GM18951 (cell line): ENCODE data around the gene EIF4E.
"Not testable (repeated sequence)": the region's sequence is repeated elsewhere in the genome, so short reads cannot be mapped to it uniquely, and the experiment has no call there.

Source experiments
- POLR2A ChIP-seq: IDR thresholded peaks from 4 replicates; pipeline ENCODE4 v1.6.1; 2011; ENCODE audit warnings: mild to moderate bottlenecking; ENCODE audit not compliant: insufficient read length, insufficient read depth; ENCODE audit errors: extremely low read depth
- in situ Hi-C: fragments of 300-500 bp; cut with MboI; formaldehyde crosslinking; loops from one replicate; pipeline ENCODE4 v1.12.0; 2022; ENCODE audit warnings: low sequenced_read_pairs, mixed read lengths, inconsistent platforms; ENCODE audit not compliant: unreplicated experiment

The EIF4E gene

DNA sequence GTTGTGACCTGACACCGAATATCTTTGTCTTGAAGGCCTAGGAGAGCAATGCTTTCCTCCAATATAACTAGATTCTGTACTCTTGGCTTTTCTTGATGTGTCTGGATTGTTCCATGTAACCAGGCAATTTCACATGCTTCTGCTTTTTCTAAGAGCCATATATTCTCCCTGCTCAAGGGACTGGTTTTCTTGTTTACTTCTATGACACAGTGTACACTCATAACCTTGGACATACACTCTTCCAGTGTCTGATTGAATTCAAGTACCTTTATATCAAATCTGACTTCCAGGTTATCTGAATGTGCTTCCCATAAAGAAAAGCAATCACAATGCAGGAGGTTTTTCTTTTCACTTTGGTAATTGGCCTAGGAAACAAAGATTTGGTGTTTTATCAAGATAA, 17.4 kb upstream of the EIF4E start:
- in situ Hi-C loops = no loop called here
- no peak for TF ChIP-seq POLR2A

DNA sequence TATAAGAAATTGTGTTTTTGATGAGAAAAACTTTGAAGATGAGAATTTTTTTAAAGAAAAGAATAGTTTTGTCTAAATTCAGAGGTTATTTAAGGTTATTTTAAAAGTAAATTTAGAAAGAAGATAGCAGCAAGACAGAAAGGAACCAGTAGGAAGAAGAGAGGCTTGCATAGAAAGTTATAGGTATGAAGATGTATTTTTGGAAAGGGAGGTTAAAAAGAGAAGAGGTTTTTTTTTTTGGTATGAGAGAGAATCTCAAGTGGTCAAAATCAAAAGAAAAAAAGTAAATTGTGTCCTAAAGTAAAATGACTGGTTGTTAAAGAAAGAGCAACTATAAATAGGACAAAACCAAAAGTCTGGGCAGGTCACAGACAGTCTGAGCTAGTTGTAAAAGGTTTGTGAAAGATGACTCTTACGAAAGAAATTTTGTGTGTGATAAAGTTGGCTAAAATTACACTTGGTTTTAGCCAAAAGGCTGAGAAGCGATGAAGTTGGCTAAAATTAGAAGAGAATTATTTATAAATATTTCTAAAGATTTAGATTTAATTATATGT, 16.4 kb upstream of the EIF4E start:
- no peak for TF ChIP-seq POLR2A

DNA sequence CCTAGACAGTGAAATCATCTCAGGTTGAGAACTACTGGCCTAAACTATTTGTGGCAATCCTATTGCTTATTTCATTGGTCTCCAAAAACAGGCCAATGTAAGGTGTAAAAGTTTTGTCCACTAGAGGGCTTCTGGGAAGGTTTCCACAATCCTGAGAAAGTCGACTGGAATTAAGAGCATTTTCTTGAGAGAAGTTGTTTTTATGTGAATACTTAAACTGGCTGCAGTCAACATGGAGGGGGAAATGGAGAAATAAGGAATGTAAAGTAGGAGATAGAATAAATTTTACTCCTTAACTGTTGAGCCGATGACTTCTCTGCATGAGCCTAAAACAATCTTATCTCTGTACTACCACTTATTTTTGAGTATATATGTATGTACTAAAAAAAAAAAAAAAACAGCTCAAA, 11.0 kb upstream of the EIF4E start:
- in situ Hi-C loops = no loop called here
- TF ChIP-seq POLR2A = no peak

More for the DNA sequence above, 16.4 kb upstream of the EIF4E start:
- in situ Hi-C loops = no loop called here

DNA sequence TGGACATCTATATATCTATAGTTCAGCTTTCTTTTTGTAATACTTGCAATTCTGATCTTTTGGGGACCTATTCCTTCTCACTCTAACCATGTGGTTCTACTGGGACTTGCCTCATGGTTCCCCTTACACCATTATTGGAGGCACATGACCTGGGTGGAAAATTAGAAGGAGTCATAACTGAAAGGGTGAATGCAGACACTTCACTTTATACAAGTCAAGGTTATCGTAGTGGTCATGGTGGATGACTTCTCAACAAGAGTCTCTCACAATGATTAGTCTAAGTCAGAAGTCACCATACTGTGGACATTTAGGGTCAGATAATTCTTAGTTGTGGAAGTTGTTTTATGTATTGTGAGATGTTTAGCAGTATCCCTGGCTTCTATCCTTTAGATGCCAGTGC, 10.5 kb upstream of the EIF4E start:
- in situ Hi-C loops = no loop called here

DNA sequence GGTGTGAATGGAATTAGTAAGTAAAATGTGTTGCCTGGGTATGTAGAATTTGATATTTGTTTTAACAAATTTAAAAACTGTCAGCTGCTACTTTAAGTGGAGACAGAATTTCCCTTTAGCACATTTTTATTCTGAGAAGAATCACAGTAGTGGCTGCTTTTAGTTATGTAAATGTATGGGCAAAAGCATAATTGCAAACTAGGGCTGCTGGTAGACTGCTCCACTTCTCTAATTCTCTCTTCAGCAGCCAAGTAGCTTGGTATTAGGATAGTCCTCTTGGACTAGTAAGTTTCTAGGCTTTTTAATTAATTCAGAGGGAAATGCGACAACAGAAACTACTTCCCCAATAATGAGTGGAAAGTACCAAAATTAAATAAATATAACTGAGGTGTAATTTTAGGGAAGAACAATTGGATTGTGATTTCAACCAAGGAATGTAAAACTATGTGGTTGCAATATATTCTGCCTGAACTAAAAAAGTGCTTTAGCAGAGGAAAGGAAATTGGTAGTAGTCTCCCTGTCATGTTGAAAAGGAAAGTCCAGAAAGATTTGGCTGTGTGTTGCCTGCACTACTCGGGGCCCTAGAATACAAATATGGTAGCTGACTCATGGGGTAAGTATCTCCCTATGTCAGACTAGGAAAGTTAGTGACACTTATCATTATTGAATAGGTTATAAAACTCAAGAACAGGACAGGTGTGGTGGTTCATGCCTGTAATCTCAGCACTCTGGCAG, 9.2 kb upstream of the EIF4E start:
- no peak for TF ChIP-seq POLR2A
- in situ Hi-C loops = no loop called here

More for the DNA sequence above, 10.5 kb upstream of the EIF4E start:
- TF ChIP-seq POLR2A = no peak

DNA sequence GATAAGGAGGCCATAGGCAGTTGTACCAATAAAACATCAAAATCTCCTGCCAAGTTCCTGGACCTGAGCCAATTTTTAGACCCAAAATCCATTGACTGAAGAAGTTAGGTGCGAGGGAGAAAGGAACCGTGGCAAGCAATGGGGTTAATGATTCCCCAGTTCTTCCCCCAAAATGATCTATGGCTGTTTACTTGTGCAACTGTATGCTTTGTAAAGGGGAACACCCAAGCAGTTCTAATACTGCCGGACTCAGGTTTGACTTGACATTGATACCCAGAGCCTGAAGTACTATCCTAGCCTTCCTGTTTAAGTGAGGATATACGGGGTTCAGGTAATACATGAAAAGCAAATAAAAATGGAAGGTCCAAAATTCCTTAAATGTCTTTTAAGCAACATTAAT, 6.7 kb upstream of the EIF4E start:
- in situ Hi-C loops = no loop called here

DNA sequence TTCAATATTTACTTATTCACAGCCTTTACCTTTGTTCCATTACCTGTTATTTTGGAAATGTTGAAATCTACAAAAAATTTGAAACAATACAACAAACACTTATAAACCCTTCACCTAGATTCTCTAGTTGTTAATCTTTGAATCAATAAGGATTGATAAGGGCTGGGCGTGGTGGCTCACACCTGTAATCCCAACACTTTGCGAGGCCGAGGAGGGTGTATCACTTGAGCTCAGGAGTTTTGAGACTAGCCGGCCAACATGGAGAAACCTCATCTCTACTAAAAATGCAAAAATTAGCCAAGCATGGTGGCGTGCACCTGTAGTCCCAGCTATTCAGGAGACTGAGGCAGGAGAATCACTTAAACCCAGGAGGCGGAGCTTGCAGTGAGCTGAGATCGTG, 5.9 kb upstream of the EIF4E start:
- in situ Hi-C loops = not testable (repeated sequence)

More for the DNA sequence above, 6.7 kb upstream of the EIF4E start:
- no peak for TF ChIP-seq POLR2A

DNA sequence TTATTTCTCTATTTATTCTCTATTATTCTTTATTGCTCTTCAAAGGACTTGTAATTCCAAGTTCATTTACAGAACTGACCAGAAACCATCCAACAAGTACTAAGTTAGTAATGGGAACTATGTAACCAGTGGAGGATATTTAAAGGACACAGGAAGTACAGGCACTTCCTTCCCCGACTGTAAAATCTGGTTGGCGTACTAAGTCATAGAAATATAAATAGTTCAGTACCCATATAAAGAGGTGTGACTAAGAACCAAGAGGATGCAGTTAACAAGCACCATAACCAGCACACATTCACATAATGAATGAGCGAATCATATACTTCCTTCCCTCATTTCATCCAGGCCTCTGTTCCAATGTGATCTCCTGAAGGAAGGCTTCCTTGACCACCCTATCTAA, 3.6 kb upstream of the EIF4E start:
- no peak for TF ChIP-seq POLR2A
- in situ Hi-C loops = no loop called here

DNA sequence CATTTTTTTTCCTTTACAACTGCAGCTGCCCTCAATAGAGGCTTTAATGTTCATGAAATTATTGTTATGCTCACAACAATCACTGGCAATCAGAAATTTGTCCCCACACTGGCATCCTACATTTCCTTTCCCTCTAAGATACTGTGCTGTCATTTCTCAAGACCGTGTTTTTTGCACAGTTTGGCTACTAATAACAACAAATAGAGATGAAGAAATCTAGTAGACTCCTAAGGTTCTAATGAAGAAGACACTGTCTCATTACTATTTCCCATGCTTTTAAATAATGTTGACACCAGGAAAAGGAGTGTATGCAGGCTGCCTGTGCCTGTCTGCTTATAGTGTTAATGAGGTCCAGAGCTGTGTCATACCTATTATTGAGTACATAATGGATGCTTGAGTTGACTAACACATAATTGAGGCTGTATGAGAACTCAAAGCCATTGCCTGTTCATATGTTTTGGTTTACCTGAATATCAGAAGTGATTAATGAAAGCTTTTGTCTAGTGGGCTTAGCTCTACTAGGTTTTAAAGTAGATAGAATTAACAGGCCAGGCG, 1.5 kb upstream of the EIF4E start:
- in situ Hi-C loops = no loop called here
- no peak for TF ChIP-seq POLR2A

DNA sequence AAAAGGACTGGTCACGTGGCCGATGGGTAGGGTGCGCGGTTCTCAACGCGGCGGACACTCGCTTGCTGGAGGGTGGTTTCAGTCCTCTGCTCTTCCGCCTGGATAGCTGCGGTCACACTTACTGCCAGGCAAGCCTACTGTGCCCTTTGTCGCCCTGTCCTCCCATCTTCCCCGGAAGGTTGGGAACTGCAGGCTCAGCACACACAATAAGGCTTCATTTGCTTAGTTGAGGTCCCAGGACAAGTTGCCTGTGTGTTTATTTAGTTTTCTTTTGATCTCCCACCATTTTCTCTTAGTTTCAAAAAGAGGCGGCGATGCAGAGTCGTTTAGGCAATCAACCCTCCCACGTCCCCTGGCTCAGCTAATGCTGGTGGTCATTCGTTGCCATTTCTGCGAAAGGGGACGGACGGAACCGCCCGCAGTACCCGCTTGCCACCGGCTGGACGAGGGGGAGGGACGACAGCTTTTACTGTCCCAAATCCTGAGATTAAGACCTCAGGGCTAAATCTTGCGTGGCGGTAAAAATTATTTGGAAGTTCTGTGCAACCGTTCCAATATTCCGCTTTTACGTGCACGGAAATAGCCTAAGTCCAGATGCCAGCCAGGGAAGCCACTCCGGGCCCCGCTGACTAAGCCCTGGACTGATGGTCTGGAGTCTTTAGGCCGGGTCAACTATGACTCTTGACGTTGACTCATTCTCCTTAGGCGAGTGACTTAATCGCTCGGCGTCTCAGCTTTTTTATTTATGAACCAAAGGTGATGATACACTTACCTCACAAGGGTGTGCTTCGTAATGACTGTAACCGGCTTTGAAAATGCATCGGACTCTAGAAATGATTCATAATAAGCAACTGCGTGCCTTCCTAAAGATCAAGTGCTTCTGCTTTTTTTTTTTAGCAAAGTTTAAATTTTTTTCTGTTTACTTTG, 671 bp upstream of the EIF4E start:
- TF ChIP-seq POLR2A = peak; percentile 86
- in situ Hi-C loops = no loop called here

DNA sequence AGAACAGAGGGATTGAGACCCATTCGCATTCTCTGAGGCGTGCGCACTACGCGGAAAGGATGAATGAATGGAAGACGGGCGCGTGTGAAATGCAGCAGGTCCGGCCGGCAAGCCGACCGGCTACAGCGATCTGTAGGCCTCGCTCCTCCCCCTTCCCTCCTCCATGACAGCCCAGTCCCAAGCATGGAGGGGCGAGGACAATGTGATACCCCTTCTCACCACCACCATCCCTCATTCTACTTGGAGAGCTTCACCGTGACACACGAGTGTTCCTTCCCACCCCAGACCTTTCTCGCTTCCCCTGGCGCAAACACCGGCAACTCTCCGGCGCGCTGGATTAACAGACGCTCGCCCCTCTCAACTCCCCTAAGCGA, 815 bp downstream of the EIF4E start:
- in situ Hi-C loops = no loop called here
- peak; percentile 48 for TF ChIP-seq POLR2A

DNA sequence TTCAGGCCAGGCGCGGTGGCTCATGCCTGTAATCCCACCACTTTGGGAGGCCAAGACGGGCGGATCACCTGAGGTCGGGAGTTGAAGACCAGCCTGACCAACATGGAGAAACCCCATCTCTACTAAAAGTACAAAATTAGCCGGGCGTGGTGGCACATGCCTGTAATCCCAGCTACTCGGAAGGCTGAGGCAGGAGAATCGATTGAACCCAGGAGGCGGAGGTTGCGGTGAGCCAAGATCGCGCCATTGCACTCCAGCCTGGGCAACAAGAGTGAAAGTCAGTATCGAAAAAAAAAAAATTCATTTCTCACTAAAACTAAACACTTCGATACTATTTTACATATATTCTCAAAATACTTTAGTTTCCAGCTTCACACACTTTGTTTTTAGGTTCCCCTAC, 2.7 kb downstream of the EIF4E start:
- in situ Hi-C loops = not testable (repeated sequence)

DNA sequence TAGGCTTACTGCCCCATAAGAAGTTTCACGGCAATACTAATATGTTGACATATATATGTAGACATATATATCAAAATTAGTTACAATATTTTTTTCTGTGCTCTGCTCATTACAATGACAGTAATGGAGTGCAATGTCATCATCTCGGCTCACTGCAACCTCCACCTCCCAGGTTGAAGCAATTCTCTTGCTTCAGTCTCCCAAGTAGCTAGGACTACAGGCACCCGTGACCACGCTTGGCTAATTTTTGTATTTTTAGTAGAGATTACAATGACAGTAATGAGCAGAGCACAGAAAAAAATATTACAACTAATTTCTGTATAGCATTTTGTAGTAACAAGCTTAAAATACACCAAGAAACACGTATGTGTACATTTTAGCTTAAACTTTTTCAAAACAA, 7.6 kb downstream of the EIF4E start:
- no peak for TF ChIP-seq POLR2A
- in situ Hi-C loops = no loop called here
